IMR-90 (cell line): ENCODE data around the gene EYS. TPM values are rescaled to one million over a fixed set of nuclear protein-coding genes. Genes with fewer than 3 reads are reported as not detected.

Experiments
- ATAC-seq: fragments of 200-7000 bp; cut with Tn5 transposase; 2 replicates; pipeline ENCODE4 v1.9.1; 2020; ENCODE audit warnings: low read depth, mild to moderate bottlenecking, moderate library complexity
- BruUV-seq: library from RNA; stranded (reverse); fragments of 400-500 nt; replicated peaks from 2 replicates; lab custom pipeline; 2021; lab: Mats Ljungman, UMichigan
- CTCF ChIA-PET: fragments of 300-600 bp; formaldehyde crosslinking; extraction: SDS; loops from one replicate; lab custom pipeline; 2021; ENCODE audit warnings: antibody characterized with exemption; lab: Yijun Ruan, JAX
- POLR2A ChIA-PET: fragments of 300-600 bp; sonication (Branson Sonifier 250); formaldehyde crosslinking; loops from one replicate; lab custom pipeline; 2022; ENCODE audit warnings: antibody characterized with exemption; ENCODE audit not compliant: unreplicated experiment; lab: Charles Lee
- DNase-seq: peaks from one replicate; pipeline ENCODE4 v3.0.0; 2013
- H2AFZ ChIP-seq: replicated peaks from 2 replicates; pipeline ENCODE3; 2013; ENCODE audit warnings: low read length, mild to moderate bottlenecking; ENCODE audit not compliant: poor library complexity
- H2AK5ac ChIP-seq: 2 replicates; pipeline ENCODE4 v1.6.1; 2013; ENCODE audit warnings: low read depth, low read length, inconsistent platforms
- H2AK9ac ChIP-seq: replicated peaks from 2 replicates; pipeline ENCODE3; 2013; ENCODE audit warnings: mild to moderate bottlenecking, low read depth, low read length, moderate library complexity; ENCODE audit not compliant: poor library complexity
- H2BK120ac ChIP-seq: 2 replicates; pipeline ENCODE4 v1.6.1; 2013; ENCODE audit warnings: low read depth, low read length, inconsistent platforms
- H2BK15ac ChIP-seq: 3 replicates; pipeline ENCODE4 v1.6.1; 2013; ENCODE audit warnings: low read depth, low read length, inconsistent platforms
- H2BK20ac ChIP-seq: 2 replicates; pipeline ENCODE4 v1.6.1; 2013; ENCODE audit warnings: low read depth, mild to moderate bottlenecking, inconsistent platforms, low read length, moderate library complexity
- H2BK5ac ChIP-seq: 2 replicates; pipeline ENCODE4 v1.6.1; 2013; ENCODE audit warnings: mild to moderate bottlenecking, low read depth, low read length, inconsistent platforms; ENCODE audit not compliant: poor library complexity, severe bottlenecking
- H3K14ac ChIP-seq: replicated peaks from 2 replicates; pipeline ENCODE4 v1.6.1; 2013; ENCODE audit warnings: low read depth, low read length, inconsistent platforms
- H3K18ac ChIP-seq: 2 replicates; pipeline ENCODE4 v1.6.1; 2013; ENCODE audit warnings: low read depth, low read length, control low read depth
- H3K23ac ChIP-seq: 2 replicates; pipeline ENCODE4 v1.6.1; 2013; ENCODE audit warnings: low read depth, low read length, inconsistent platforms
- H3K27ac ChIP-seq: 2 replicates; pipeline ENCODE4 v1.5.1; 2013; ENCODE audit warnings: mild to moderate bottlenecking, control low read depth, low read length; ENCODE audit not compliant: insufficient read depth
- H3K27me3 ChIP-seq: 2 replicates; pipeline ENCODE4 v1.6.1; 2013; ENCODE audit warnings: low read length; ENCODE audit not compliant: control insufficient read depth, insufficient read depth
- H3K36me3 ChIP-seq: 2 replicates; pipeline ENCODE4 v1.6.1; 2013; ENCODE audit warnings: low read length, mixed read lengths; ENCODE audit not compliant: control insufficient read depth, insufficient read depth
- H3K4ac ChIP-seq: 2 replicates; pipeline ENCODE4 v1.6.1; 2013; ENCODE audit warnings: low read depth, low read length, inconsistent platforms
- H3K4me1 ChIP-seq: 2 replicates; pipeline ENCODE4 v1.6.1; 2013; ENCODE audit warnings: low read length, mixed read lengths; ENCODE audit not compliant: control insufficient read depth, insufficient read depth
- H3K4me2 ChIP-seq: 2 replicates; pipeline ENCODE4 v1.6.1; 2013; ENCODE audit warnings: low read depth, mild to moderate bottlenecking, control low read depth, low read length, moderate library complexity
- H3K4me3 ChIP-seq: 2 replicates; pipeline ENCODE4 v1.5.1; 2013; ENCODE audit warnings: low read depth, mild to moderate bottlenecking, control low read depth, low read length, moderate library complexity; ENCODE audit not compliant: insufficient read depth
- H3K56ac ChIP-seq: 2 replicates; pipeline ENCODE4 v1.6.1; 2013; ENCODE audit warnings: low read length, inconsistent platforms; ENCODE audit not compliant: insufficient read depth; ENCODE audit errors: extremely low read depth
- H3K79me1 ChIP-seq, 2 experiments: 2 replicates each; pipeline ENCODE4 v1.6.1; 2013; ENCODE audit warnings: low read length in 2 of 2, inconsistent platforms in 1 of 2, low read depth in 1 of 2
- H3K9ac ChIP-seq: 2 replicates; pipeline ENCODE4 v1.6.1; 2013; ENCODE audit warnings: low read depth, low read length, control low read depth
- H3K9me1 ChIP-seq: 2 replicates; pipeline ENCODE4 v1.6.1; 2013; ENCODE audit warnings: low read length, inconsistent platforms; ENCODE audit not compliant: insufficient read depth
- H3K9me3 ChIP-seq: 2 replicates; pipeline ENCODE4 v1.6.1; 2013; ENCODE audit warnings: low read length; ENCODE audit not compliant: control insufficient read depth, insufficient read depth
- H4K20me1 ChIP-seq: 2 replicates; pipeline ENCODE4 v1.6.1; 2013; ENCODE audit warnings: low read length, inconsistent platforms; ENCODE audit not compliant: insufficient read depth
- H4K5ac ChIP-seq: 2 replicates; pipeline ENCODE4 v1.6.1; 2013; ENCODE audit warnings: mild to moderate bottlenecking, low read depth, low read length, control low read depth
- H4K8ac ChIP-seq, 2 experiments: 2 replicates each; pipeline ENCODE4 v1.6.1; 2013; ENCODE audit warnings: low read depth in 2 of 2, low read length in 2 of 2, control low read depth in 1 of 2, inconsistent platforms in 1 of 2
- H4K91ac ChIP-seq: 2 replicates; pipeline ENCODE4 v1.6.1; 2013; ENCODE audit warnings: low read depth, low read length, inconsistent platforms; ENCODE audit not compliant: insufficient read depth
- BHLHE40 ChIP-seq: fragments of 150-350 bp; IDR thresholded peaks from 2 replicates; pipeline ENCODE4 v1.6.1; 2016; ENCODE audit warnings: mild to moderate bottlenecking, low read depth, low read length
- CEBPB ChIP-seq: IDR thresholded peaks from 2 replicates; pipeline ENCODE4 v1.6.1; 2012; ENCODE audit warnings: low read depth, low read length, improper control_type of control experiment
- CHD1 ChIP-seq: IDR thresholded peaks from 2 replicates; pipeline ENCODE4 v1.6.1; 2012; ENCODE audit warnings: low read depth, low read length, improper control_type of control experiment
- CTCF ChIP-seq: conservative IDR thresholded peaks from 2 replicates; pipeline ENCODE4 v1.5.1; 2012; ENCODE audit warnings: mild to moderate bottlenecking, low read depth, low read length, improper control_type of control experiment
- ELK1 ChIP-seq: fragments of 150-350 bp; IDR thresholded peaks from 2 replicates; pipeline ENCODE4 v1.6.1; 2016; ENCODE audit warnings: low read depth, mild to moderate bottlenecking, low read length, moderate library complexity, borderline replicate concordance
- FOS ChIP-seq: fragments of 150-350 bp; IDR thresholded peaks from 2 replicates; pipeline ENCODE4 v1.6.1; 2016; ENCODE audit warnings: low read depth, low read length
- MAFK ChIP-seq: IDR thresholded peaks from 2 replicates; pipeline ENCODE4 v1.6.1; 2012; ENCODE audit warnings: low read depth, low read length, improper control_type of control experiment
- MAZ ChIP-seq: IDR thresholded peaks from 2 replicates; pipeline ENCODE4 v1.6.1; 2012; ENCODE audit warnings: low read depth, mild to moderate bottlenecking, low read length, improper control_type of control experiment, moderate library complexity, borderline replicate concordance
- MXI1 ChIP-seq: IDR thresholded peaks from 2 replicates; pipeline ENCODE4 v1.6.1; 2012; ENCODE audit warnings: low read depth, mild to moderate bottlenecking, low read length, moderate library complexity, borderline replicate concordance
- NFE2L2 ChIP-seq: fragments of 150-350 bp; IDR thresholded peaks from 2 replicates; pipeline ENCODE4 v1.6.1; 2016; ENCODE audit warnings: low read depth, mild to moderate bottlenecking, low read length
- POLR2A ChIP-seq: IDR thresholded peaks from 2 replicates; pipeline ENCODE4 v1.6.1; 2012; ENCODE audit warnings: mild to moderate bottlenecking, low read depth, low read length
- RAD21 ChIP-seq: IDR thresholded peaks from 2 replicates; pipeline ENCODE4 v1.6.1; 2012; ENCODE audit warnings: low read length, improper control_type of control experiment
- RCOR1 ChIP-seq: IDR thresholded peaks from 2 replicates; pipeline ENCODE4 v1.6.1; 2012; ENCODE audit warnings: mild to moderate bottlenecking, low read length, improper control_type of control experiment; ENCODE audit not compliant: insufficient replicate concordance
- RFX5 ChIP-seq: IDR thresholded peaks from 2 replicates; pipeline ENCODE4 v1.8.0; 2012; ENCODE audit warnings: low read depth, mild to moderate bottlenecking, low read length, moderate library complexity
- SMC3 ChIP-seq: fragments of 150-350 bp; IDR thresholded peaks from 2 replicates; pipeline ENCODE4 v1.6.1; 2016; ENCODE audit warnings: low read depth, mild to moderate bottlenecking, antibody characterized with exemption, low read length, moderate library complexity
- WGBS, 2 experiments: methylation state at CpG; one replicate each; pipeline versions ENCODE4 v1.1.5 to v1.1.7; 2013; ENCODE audit warnings: missing lambda C conversion rate in 2 of 2; ENCODE audit not compliant: insufficient read length in 1 of 2; ENCODE audit errors: extremely low coverage in 2 of 2; 5-methylcytosine and 5-hydroxymethylcytosine counted together
- dilution Hi-C: fragments of 300-500 bp; cut with HindIII; formaldehyde crosslinking; loops from one replicate; pipeline ENCODE4 v1.14.3; 2018; ENCODE audit warnings: low sequenced_read_pairs; ENCODE audit not compliant: unreplicated experiment
- in situ Hi-C: fragments of 300-500 bp; cut with MboI; formaldehyde crosslinking; loops from 3 replicates; pipeline ENCODE4 v1.14.3; 2019; ENCODE audit warnings: low sequenced_read_pairs, inconsistent platforms, mixed read lengths
- intact Hi-C: fragments of 100-400 bp; cut with micrococcal nuclease; formaldehyde crosslinking; loops from 2 replicates; pipeline ENCODE4 v1.10.0; 2022
- polyA plus RNA-seq, 3 experiments: library from polyadenylated mRNA; depleted of rRNA; stranded (reverse); fragments of >200 nt; gene quantifications; 2 replicates each; pipeline ENCODE4 v1.2.3, GENCODE V29; 2012; ENCODE audit warnings: low replicate concordance in 1 of 3
- total RNA-seq: library from RNA; depleted of rRNA; stranded (reverse); fragments of >200 nt; gene quantifications from 2 replicates; pipeline ENCODE4 v1.2.3, GENCODE V29; 2012
- TF ChIP-seq, protein P1 (sequence below): fragments of 150-350 bp; IDR thresholded peaks from 2 replicates; pipeline ENCODE4 v1.6.1; 2017; ENCODE audit warnings: mild to moderate bottlenecking, antibody characterized with exemption, low read length, low read depth

The EYS gene
- total and polyA plus RNA-seq, 2 of the 4 experiments (the other 2 are of a cell fraction): under 0.01 TPM; not detected in 1

GRCh38 chr6:64723327-64724058, 983.5 kb downstream of the EYS start:
- no peak overlapping the region for H4K5ac ChIP-seq
- H3K9ac ChIP-seq: no peak overlapping the region
- H3K4ac ChIP-seq: no peak overlapping the region
- H3K9me3 ChIP-seq: no peaks in the 10 kb centered on the region
- WGBS, 2 experiments: no CpG with 5 or more reads among the region's 5 CpGs
- no peaks in the 10 kb centered on the region for H3K9me1 ChIP-seq
- H3K4me3 ChIP-seq: no peak overlapping the region
- H4K20me1 ChIP-seq: no peaks in the 10 kb centered on the region
- no peak overlapping the region for H3K23ac ChIP-seq
- ChIA-PET CTCF (no interaction called here), POLR2A (no interaction called here)
- BruUV-seq: no TSS peak
- no peak overlapping the region for H4K8ac ChIP-seq
- H4K91ac ChIP-seq: no peak overlapping the region
- no peak overlapping the region for H2BK20ac ChIP-seq
- H2BK120ac ChIP-seq: no peak overlapping the region
- H3K18ac ChIP-seq: no peak overlapping the region
- H3K79me1 ChIP-seq: no peaks in the 10 kb centered on the region
- DNase-seq (no peak), ATAC-seq (no peak)
- intact Hi-C loops: no loop called here
- no peak overlapping the region for H3K56ac ChIP-seq
- no peak overlapping the region for H2AK9ac ChIP-seq
- no peak for TF ChIP-seq RFX5
- no peak for TF ChIP-seq RCOR1
- no peak for TF ChIP-seq ELK1
- no peak for TF ChIP-seq RAD21
- no peak for TF ChIP-seq BHLHE40
- no peak for TF ChIP-seq CTCF
- TF ChIP-seq NFE2L2: no peak
- TF ChIP-seq MAZ: no peak
- TF ChIP-seq CHD1: no peak
- no peak for TF ChIP-seq POLR2A
- no peak for TF ChIP-seq MAFK
- no peak for TF ChIP-seq FOS
- TF ChIP-seq CEBPB: no peak
- no peak for TF ChIP-seq SMC3
- TF ChIP-seq, protein P1, sequence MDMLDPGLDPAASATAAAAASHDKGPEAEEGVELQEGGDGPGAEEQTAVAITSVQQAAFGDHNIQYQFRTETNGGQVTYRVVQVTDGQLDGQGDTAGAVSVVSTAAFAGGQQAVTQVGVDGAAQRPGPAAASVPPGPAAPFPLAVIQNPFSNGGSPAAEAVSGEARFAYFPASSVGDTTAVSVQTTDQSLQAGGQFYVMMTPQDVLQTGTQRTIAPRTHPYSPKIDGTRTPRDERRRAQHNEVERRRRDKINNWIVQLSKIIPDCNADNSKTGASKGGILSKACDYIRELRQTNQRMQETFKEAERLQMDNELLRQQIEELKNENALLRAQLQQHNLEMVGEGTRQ: no peak
- no peak for TF ChIP-seq MXI1
- no peaks in the 10 kb centered on the region for H3K4me1 ChIP-seq
- H3K4me2 ChIP-seq: no peak overlapping the region
- no peaks in the 10 kb centered on the region for H3K36me3 ChIP-seq
- dilution Hi-C loops: no loop called here
- no peak overlapping the region for H3K14ac ChIP-seq
- H2BK5ac ChIP-seq: no peak overlapping the region
- H3K27me3 ChIP-seq: no peaks in the 10 kb centered on the region
- no peak overlapping the region for H2AK5ac ChIP-seq
- in situ Hi-C loops: no loop called here
- H2BK15ac ChIP-seq: no peak overlapping the region
- H2AFZ ChIP-seq: no peak overlapping the region
- no peak overlapping the region for H3K27ac ChIP-seq
